GM10266 (cell line): ENCODE results near the gene BRICD5.
A peak's percentile ranks its signal among the peaks of the same experiment; 100 is the strongest.

Experiments
- DNase-seq: peaks from one replicate; pipeline ENCODE4 v3.0.0; 2012; ENCODE audit errors: extremely low spot score
- TF ChIP-seq, protein P1 (sequence below): IDR thresholded peaks from 2 replicates; pipeline ENCODE4 v1.5.1; 2012; ENCODE audit warnings: mild to moderate bottlenecking, low read depth; ENCODE audit not compliant: control insufficient read depth, insufficient read depth; ENCODE audit errors: missing control alignments

Gene BRICD5

GRCh38 chr16:2208308-2208707, 2.4 kb downstream of the BRICD5 start:
- TF ChIP-seq, protein P1, sequence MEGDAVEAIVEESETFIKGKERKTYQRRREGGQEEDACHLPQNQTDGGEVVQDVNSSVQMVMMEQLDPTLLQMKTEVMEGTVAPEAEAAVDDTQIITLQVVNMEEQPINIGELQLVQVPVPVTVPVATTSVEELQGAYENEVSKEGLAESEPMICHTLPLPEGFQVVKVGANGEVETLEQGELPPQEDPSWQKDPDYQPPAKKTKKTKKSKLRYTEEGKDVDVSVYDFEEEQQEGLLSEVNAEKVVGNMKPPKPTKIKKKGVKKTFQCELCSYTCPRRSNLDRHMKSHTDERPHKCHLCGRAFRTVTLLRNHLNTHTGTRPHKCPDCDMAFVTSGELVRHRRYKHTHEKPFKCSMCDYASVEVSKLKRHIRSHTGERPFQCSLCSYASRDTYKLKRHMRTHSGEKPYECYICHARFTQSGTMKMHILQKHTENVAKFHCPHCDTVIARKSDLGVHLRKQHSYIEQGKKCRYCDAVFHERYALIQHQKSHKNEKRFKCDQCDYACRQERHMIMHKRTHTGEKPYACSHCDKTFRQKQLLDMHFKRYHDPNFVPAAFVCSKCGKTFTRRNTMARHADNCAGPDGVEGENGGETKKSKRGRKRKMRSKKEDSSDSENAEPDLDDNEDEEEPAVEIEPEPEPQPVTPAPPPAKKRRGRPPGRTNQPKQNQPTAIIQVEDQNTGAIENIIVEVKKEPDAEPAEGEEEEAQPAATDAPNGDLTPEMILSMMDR, result no peak
- no peak for DNase-seq

DNA sequence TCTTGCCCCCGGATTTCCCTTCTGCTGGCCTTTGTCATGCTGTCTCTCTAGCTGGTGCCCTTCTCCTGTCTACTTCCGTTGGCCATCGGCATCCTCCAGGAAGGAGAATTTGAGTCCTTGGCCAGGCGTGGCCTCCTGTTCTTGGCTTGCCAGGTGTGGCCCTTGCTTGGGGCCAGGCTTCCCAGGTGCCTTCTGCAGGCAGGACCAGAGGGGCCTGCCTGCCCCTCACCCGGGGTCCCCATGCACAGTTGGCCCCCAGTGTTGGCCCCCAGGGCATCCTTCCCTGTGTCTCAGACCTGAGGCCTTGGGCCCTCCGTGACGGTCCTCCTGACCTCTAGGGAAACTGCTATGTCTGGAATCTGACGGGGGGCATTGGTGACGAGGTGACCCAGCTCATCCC, 2.8 kb downstream of the BRICD5 start:
- no peak for DNase-seq
- TF ChIP-seq, protein P1, result no peak

DNA sequence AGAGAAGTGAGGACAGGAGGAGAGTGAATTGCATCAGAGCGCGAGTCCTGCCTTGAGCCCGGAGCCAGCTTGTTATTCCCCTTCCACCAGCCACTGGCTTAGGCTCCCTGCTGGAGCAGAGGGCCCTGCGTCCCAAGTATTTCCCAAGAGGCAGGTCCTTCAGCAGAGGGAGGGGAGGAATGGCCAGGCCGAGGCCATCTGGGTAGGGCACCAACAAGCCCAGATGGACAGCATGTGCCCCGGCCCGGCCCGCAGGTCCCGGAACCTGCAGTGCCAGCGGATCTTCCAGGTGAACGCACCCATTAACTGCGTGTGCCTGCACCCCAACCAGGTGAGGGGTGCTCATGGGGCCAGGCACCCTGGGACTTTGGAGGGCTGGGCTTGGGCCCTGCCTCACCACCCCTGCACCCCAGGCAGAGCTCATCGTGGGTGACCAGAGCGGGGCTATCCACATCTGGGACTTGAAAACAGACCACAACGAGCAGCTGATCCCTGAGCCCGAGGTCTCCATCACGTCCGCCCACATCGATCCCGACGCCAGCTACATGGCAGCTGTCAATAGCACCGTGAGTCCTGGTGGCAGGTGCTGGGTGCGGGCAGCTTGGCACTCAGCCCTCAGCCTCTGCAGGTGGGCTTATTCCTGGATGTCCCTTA, 3.8 kb downstream of the BRICD5 start:
- DNase-seq, result no peak
- TF ChIP-seq, protein P1, result no peak

- DNase-seq, result no peak
Measured at GRCh38 chr16:2206420-2206779, 4.3 kb downstream of the BRICD5 start.

GRCh38 chr16:2205967-2206313, 4.7 kb downstream of the BRICD5 start:
- no peak for DNase-seq
- TF ChIP-seq, protein P1, result no peak

More at GRCh38 chr16:2206420-2206779, 4.3 kb downstream of the BRICD5 start:
- TF ChIP-seq, protein P1, result no peak

DNA sequence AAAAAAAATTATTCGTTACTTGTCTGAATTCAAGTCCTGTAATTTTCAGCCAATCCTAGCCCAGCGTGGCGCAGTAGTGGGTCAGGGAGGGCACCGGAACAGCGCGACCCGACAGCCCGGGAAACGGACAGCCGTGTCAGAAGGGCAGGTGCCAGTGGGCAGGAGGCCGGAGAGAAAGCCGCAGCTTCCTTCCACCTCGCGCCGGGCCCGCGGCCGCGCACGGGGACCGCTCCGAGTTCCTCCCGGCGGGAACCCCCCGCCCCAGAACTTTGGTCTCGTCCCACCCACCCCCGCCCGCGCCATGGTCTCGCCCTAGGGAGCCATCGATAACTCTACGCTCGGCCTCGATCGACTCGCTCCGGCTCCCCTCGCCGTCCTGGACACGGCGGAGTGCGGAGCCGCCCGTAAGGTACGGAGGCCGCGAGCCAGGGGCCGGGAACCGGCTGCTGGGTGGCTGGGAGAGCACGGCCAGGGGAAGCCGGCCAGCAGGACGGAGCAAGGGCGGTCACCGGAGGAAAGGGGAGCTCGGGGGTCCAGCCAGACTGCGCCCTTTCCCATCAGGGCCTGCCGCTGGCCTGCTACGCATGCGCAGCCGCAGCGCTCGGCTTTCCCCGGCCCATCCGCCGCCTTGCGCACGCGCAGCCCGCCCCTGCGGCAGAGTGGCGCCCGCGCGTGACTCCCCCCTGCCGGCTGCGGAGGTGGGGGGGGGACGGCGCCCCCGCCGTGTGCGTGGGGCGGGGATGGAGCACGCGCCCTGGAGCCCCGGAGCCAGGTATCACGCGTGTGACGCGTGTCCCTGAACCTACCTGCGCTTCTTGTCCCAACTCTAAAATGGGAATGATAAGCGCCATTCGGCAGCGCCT, 5.3 kb downstream of the BRICD5 start, which contains the start of gene MLST8:
TSS of gene MLST8 (plus strand) at position 351 of the 863 bp plus-strand sequence. CDS start 632 bp downstream, outside the sequence.
- peak; percentile 99 for DNase-seq
- TF ChIP-seq, protein P1, result peak; percentile 8
